ENCODE measurements around the gene CACNA2D3.

DNA sequence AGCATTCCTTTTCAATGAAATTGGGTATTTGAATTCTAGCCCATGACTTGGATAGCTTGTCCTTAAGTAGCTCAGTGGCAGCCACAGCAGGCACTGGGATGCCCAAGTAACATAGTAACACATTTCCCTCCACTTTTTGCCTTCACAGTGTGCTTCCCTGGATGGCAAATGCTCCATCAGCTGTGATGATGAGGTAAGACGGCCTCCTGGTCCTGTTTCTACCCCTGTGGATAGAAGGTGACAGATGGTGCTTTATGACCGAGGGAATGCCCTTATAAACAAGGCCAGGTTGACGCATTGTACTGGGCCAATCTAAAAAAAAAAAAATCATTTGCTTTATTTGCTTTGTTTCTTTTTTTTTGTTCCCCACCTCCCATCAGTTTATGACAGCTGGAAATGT, 847.3 kb downstream of the CACNA2D3 start:
- TF ChIP-seq, protein P1, sequence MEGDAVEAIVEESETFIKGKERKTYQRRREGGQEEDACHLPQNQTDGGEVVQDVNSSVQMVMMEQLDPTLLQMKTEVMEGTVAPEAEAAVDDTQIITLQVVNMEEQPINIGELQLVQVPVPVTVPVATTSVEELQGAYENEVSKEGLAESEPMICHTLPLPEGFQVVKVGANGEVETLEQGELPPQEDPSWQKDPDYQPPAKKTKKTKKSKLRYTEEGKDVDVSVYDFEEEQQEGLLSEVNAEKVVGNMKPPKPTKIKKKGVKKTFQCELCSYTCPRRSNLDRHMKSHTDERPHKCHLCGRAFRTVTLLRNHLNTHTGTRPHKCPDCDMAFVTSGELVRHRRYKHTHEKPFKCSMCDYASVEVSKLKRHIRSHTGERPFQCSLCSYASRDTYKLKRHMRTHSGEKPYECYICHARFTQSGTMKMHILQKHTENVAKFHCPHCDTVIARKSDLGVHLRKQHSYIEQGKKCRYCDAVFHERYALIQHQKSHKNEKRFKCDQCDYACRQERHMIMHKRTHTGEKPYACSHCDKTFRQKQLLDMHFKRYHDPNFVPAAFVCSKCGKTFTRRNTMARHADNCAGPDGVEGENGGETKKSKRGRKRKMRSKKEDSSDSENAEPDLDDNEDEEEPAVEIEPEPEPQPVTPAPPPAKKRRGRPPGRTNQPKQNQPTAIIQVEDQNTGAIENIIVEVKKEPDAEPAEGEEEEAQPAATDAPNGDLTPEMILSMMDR (IDR thresholded peaks at IDR 0.05): no peak
- TF ChIP-seq POLR2A (IDR thresholded peaks at IDR 0.05): no peak

All from lower leg skin (tissue), 3 donors.